ENCODE data around the gene PCDHGB7. TPM values are rescaled to one million over a fixed set of nuclear protein-coding genes. Genes with fewer than 3 reads are reported as not detected.
"Not testable (repeated sequence)": the region's sequence is repeated elsewhere in the genome, so short reads cannot be mapped to it uniquely, and the experiment has no call there.

PCDHGB7 gene
- 10 to 100 TPM; 12.2 to 17.1 TPM for total RNA-seq
- long read RNA-seq, donor 1, full-length matches to known transcripts, result 2 of 2 reads
- long read RNA-seq, donor 1, partial matches to known transcripts, result 0 of 2 reads
- long read RNA-seq, donor 1, other reads (novel, unspliced or antisense), result 0 of 2 reads
- long read RNA-seq, donor 2, result 0 reads

- DNase-seq (ENCODE audit: low spot score), result peak; percentile 90
- intact Hi-C loops (cut with DNase I), result loop anchor here (10.0 kb wide), 2 partner anchors 137 to 147 kb away; no protein-coding TSS in a partner anchor
Measured at GRCh38 chr5:141417494-141418172, at the start of gene PCDHGB7. TSS of gene PCDHGB7 (plus strand) at chr5:141417677. CDS start at chr5:141417860, 183 bp downstream.

GRCh38 chr5:141369994-141370848, 47.3 kb upstream of the PCDHGB7 start, which contains the start of gene PCDHGB3:
TSS of gene PCDHGB3 (plus strand) at chr5:141370242. CDS start at chr5:141370395, 153 bp downstream.
- intact Hi-C loops (cut with DNase I), result no loop called here

GRCh38 chr5:141371572-141372475, 45.7 kb upstream of the PCDHGB7 start:
- DNase-seq (ENCODE audit: low spot score), result no peak
- intact Hi-C loops (cut with DNase I), result no loop called here

More at GRCh38 chr5:141369994-141370848, 47.3 kb upstream of the PCDHGB7 start, which contains the start of gene PCDHGB3:
- DNase-seq (ENCODE audit: low spot score), result no peak

- DNase-seq (ENCODE audit: low spot score), result no peak
- intact Hi-C loops (cut with DNase I), result no loop called here
Measured at GRCh38 chr5:141373673-141374317, 43.7 kb upstream of the PCDHGB7 start, which contains the start of gene PCDHGA6. TSS of gene PCDHGA6 (plus strand) at chr5:141373891. CDS start at chr5:141374084, 193 bp downstream.

- intact Hi-C loops (cut with DNase I), result no loop called here
- no peak for DNase-seq (ENCODE audit: low spot score)
Measured at GRCh38 chr5:141374627-141375026, 42.9 kb upstream of the PCDHGB7 start.

GRCh38 chr5:141375444-141376155, 41.9 kb upstream of the PCDHGB7 start:
- intact Hi-C loops (cut with DNase I); DNase-seq (ENCODE audit: low spot score): not testable (repeated sequence)

- intact Hi-C loops (cut with DNase I), result no loop called here
- no peak for DNase-seq (ENCODE audit: low spot score)
Measured at GRCh38 chr5:141382469-141383294, 34.8 kb upstream of the PCDHGB7 start, which contains the start of gene PCDHGA7. TSS of gene PCDHGA7 (plus strand) at chr5:141382742. CDS start at chr5:141382900, 158 bp downstream.

GRCh38 chr5:141383345-141383744, 34.1 kb upstream of the PCDHGB7 start:
- intact Hi-C loops (cut with DNase I), result no loop called here
- no peak for DNase-seq (ENCODE audit: low spot score)

GRCh38 chr5:141384471-141385267, 32.8 kb upstream of the PCDHGB7 start:
- intact Hi-C loops (cut with DNase I), result no loop called here
- DNase-seq (ENCODE audit: low spot score), result no peak

GRCh38 chr5:141387557-141388311, 29.7 kb upstream of the PCDHGB7 start, which contains the start of gene PCDHGB4:
TSS of gene PCDHGB4 (plus strand) at chr5:141387698. CDS start at chr5:141387885, 187 bp downstream.
- DNase-seq (ENCODE audit: low spot score); intact Hi-C loops (cut with DNase I): not testable (repeated sequence)

GRCh38 chr5:141388661-141389060, 28.8 kb upstream of the PCDHGB7 start:
- DNase-seq (ENCODE audit: low spot score), result no peak
- intact Hi-C loops (cut with DNase I), result no loop called here

GRCh38 chr5:141389153-141390042, 28.1 kb upstream of the PCDHGB7 start:
- intact Hi-C loops (cut with DNase I), result no loop called here
- DNase-seq (ENCODE audit: low spot score), result no peak

GRCh38 chr5:141392429-141393198, 24.9 kb upstream of the PCDHGB7 start, which contains the start of gene PCDHGA8:
TSS of gene PCDHGA8 (plus strand) at chr5:141392633. CDS start at chr5:141392814, 181 bp downstream.
- no peak for DNase-seq (ENCODE audit: low spot score)
- intact Hi-C loops (cut with DNase I), result no loop called here
